Uterus (tissue), 4 donors: Measurements from ENCODE around the gene ABHD12B. TPM values are rescaled to one million over a fixed set of nuclear protein-coding genes. Genes with fewer than 3 reads are reported as not detected.
A peak's percentile ranks its signal among the peaks of the same experiment; 100 is the strongest.

Experiments
- DNase-seq, 2 donors: peaks; one replicate each; pipeline ENCODE4 v3.0.0-alpha.2; 2019 to 2020
- H3K27ac ChIP-seq, 2 donors: fragments of 200-600 bp; sonication (generic); 1 replicate in 1 of 2; 2 replicates in 1 of 2; pipeline ENCODE4 v1.5.1; 2016 to 2018
- H3K27me3 ChIP-seq, 2 donors: fragments of 200-600 bp; sonication (generic); one replicate each; pipeline ENCODE4 v1.5.1; 2018 to 2019; ENCODE audit warnings: control low read depth in 1 of 2
- H3K36me3 ChIP-seq, 2 donors: fragments of 200-600 bp; sonication (generic); one replicate each; pipeline ENCODE4 v1.5.1; 2019; ENCODE audit warnings: control low read depth in 1 of 2
- H3K4me1 ChIP-seq, 2 donors: fragments of 200-600 bp; sonication (generic); one replicate each; pipeline ENCODE4 v1.5.1; 2018 to 2019; ENCODE audit warnings: control low read depth in 1 of 2
- H3K4me3 ChIP-seq, 2 donors: fragments of 200-600 bp; sonication (generic); 1 replicate in 1 of 2; 2 replicates in 1 of 2; pipeline ENCODE4 v1.5.1; 2018 to 2019; ENCODE audit warnings: mild to moderate bottlenecking in 1 of 2
- H3K9me3 ChIP-seq, 2 donors: fragments of 200-600 bp; sonication (generic); one replicate each; pipeline ENCODE4 v1.5.1; 2019; ENCODE audit warnings: control low read depth in 1 of 2
- CTCF ChIP-seq, 4 experiments: fragments of 200-600 bp in 2 of 4; fragments of 450-650 bp in 2 of 4; sonication (generic) in 2 of 4; IDR thresholded peaks; one replicate each; pipeline ENCODE4 v1.5.1; 2016 to 2019; ENCODE audit warnings: antibody characterized with exemption in 4 of 4, mild to moderate bottlenecking in 2 of 4, moderate library complexity in 1 of 4
- POLR2A ChIP-seq, 2 donors: fragments of 450-650 bp; IDR thresholded peaks; one replicate each; pipeline ENCODE4 v1.6.1; 2016; ENCODE audit warnings: antibody characterized with exemption in 2 of 2, mild to moderate bottlenecking in 1 of 2, moderate library complexity in 1 of 2
- intact Hi-C: fragments of 100-400 bp; cut with DNase I; formaldehyde crosslinking; loops from one replicate; pipeline ENCODE4 v1.15.1; 2023; ENCODE audit warnings: low total_unique reads
- total RNA-seq, 4 donors: library from RNA; depleted of rRNA in 3 of 4; stranded (reverse); fragments of >200 nt in 3 of 4; gene quantifications; one replicate each; pipeline versions ENCODE4 v1.1.0 to v1.2.4, GENCODE V29; 2014 to 2023
- donor health status: DM: yes; HTN: yes; CAD: no.

The ABHD12B gene
- total RNA-seq, 4 donors from 2014 or later = not detected

GRCh38 chr14:50853891-50854290, 18.0 kb upstream of the ABHD12B start:
- no peak for TF ChIP-seq POLR2A (IDR thresholded peaks at IDR 0.05)
- Histone ChIP-seq H3K36me3 (no peaks in the 10 kb centered on the region), H3K4me3 (no peak overlapping the region), H3K9me3 (no peaks in the 10 kb centered on the region), H3K27me3 (no peaks in the 10 kb centered on the region), H3K4me1 (no peaks in the 10 kb centered on the region), H3K27ac (no peak overlapping the region)
- no peak for DNase-seq
- intact Hi-C loops = no loop called here

DNA sequence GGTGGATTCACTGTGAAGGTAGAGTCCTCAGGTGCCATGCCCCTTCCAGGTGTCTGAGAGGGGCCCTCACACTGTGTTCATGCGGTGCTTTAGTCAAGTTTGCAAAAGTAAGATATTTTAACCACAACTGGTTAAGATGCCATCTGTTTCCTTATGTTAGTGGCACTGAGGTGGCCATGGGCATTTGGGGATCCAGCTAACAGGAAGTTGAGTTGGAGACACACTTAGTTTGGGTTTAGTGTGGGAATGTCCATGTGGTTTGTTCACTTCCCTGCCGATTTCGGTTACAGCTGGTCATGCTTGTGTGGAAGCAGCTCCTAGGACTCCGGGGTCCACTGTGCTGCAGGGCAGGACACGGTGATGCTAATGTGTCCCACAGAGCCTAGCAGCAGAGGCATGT, 17.3 kb upstream of the ABHD12B start:
- intact Hi-C loops = no loop called here
- Histone ChIP-seq H3K9me3 (no peaks in the 10 kb centered on the region), H3K4me3 (no peak overlapping the region), H3K4me1 (peaks cover 0 to 4% of the 10 kb centered on the region in 2 donors), H3K36me3 (no peaks in the 10 kb centered on the region), H3K27me3 (no peaks in the 10 kb centered on the region), H3K27ac (no peak overlapping the region)
- no peak for DNase-seq
- TF ChIP-seq CTCF (IDR thresholded peaks at IDR 0.05) (no peak), POLR2A (IDR thresholded peaks at IDR 0.05) (no peak)

DNA sequence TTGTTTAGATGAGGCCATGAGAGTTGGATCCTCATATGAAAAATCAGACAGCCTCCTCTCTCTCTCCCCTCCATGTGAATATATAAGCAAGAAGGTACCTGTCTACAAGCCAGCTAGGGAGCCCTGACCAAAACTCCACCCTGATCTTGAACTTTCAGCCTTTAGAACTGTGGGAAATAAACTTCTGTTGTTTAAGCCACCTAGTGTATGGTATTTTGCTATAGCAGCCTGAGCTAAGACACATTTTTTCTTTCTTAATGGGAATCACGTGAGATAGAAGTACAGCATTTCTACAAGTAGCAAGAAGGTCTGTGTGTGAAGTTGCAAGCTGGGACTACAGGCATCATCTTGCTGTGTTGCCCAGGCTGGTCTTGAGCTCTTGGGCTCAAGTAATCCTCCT, 16.3 kb upstream of the ABHD12B start:
- H3K4me3 ChIP-seq = no peak overlapping the region
- TF ChIP-seq POLR2A (IDR thresholded peaks at IDR 0.05) (no peak), CTCF (IDR thresholded peaks at IDR 0.05) (no peak)
- H3K27me3 ChIP-seq = no peaks in the 10 kb centered on the region
- DNase-seq = no peak
- no peaks in the 10 kb centered on the region for H3K36me3 ChIP-seq
- no peaks in the 10 kb centered on the region for H3K9me3 ChIP-seq
- intact Hi-C loops = no loop called here
- H3K27ac ChIP-seq = no peak overlapping the region
- peaks cover 0 to 4% of the 10 kb centered on the region in 2 donors for H3K4me1 ChIP-seq

GRCh38 chr14:50856660-50857059, 15.2 kb upstream of the ABHD12B start:
- no peaks in the 10 kb centered on the region for H3K36me3 ChIP-seq
- peaks cover 0 to 4% of the 10 kb centered on the region in 2 donors for H3K4me1 ChIP-seq
- no peak overlapping the region for H3K27ac ChIP-seq
- TF ChIP-seq CTCF (IDR thresholded peaks at IDR 0.05) (no peak), POLR2A (IDR thresholded peaks at IDR 0.05) (no peak)
- H3K27me3 ChIP-seq = no peaks in the 10 kb centered on the region
- DNase-seq = no peak
- no peaks in the 10 kb centered on the region for H3K9me3 ChIP-seq
- no peak overlapping the region for H3K4me3 ChIP-seq
- intact Hi-C loops = no loop called here

GRCh38 chr14:50859296-50859624, 12.6 kb upstream of the ABHD12B start:
- Histone ChIP-seq H3K27me3 (no peaks in the 10 kb centered on the region), H3K4me1 (peaks cover 0 to 4% of the 10 kb centered on the region in 2 donors), H3K36me3 (no peaks in the 10 kb centered on the region), H3K9me3 (no peaks in the 10 kb centered on the region), H3K4me3 (peak overlapping the region; percentile 37 to 50), H3K27ac (peak overlapping the region; percentile 80 to 89)
- no peak for DNase-seq
- intact Hi-C loops = no loop called here
- no peak for TF ChIP-seq CTCF (IDR thresholded peaks at IDR 0.05)
- TF ChIP-seq POLR2A (IDR thresholded peaks at IDR 0.05) = no peak

GRCh38 chr14:50860478-50861086, 11.3 kb upstream of the ABHD12B start:
- DNase-seq = peak; percentile 77 to 81
- intact Hi-C loops = loop anchor here (10.0 kb wide), 1 partner anchor 246 kb away; no protein-coding TSS in a partner anchor
- Histone ChIP-seq H3K27ac (peak overlapping the region; percentile 80 to 89), H3K36me3 (no peaks in the 10 kb centered on the region), H3K27me3 (no peaks in the 10 kb centered on the region), H3K4me1 (peaks cover 0 to 4% of the 10 kb centered on the region in 2 donors), H3K9me3 (no peaks in the 10 kb centered on the region), H3K4me3 (peak overlapping the region; percentile 37 to 50)
- TF ChIP-seq POLR2A (IDR thresholded peaks at IDR 0.05) (no peak), CTCF (IDR thresholded peaks at IDR 0.05) (peak; percentile 56 to 85 (median 71))
